Hindlimb muscle (tissue), 1 donor: Measurements from ENCODE around the gene GABRB1. TPM values are rescaled to one million over a fixed set of nuclear protein-coding genes. Genes with fewer than 3 reads are reported as not detected.
"Not testable (repeated sequence)": the region's sequence is repeated elsewhere in the genome, so short reads cannot be mapped to it uniquely, and the experiment has no call there.

ENCODE experiments used
- DNase-seq: peaks from one replicate; pipeline ENCODE4 v3.0.0-alpha.2; 2013
- polyA plus RNA-seq: library from polyadenylated mRNA; unstranded; fragments of 120-200 nt; gene quantifications from one replicate; pipeline ENCODE4 v1.2.1, GENCODE V29; 2013; ENCODE audit not compliant: insufficient read length

GABRB1 gene
- polyA plus RNA-seq, 1 donor = not detected

DNA sequence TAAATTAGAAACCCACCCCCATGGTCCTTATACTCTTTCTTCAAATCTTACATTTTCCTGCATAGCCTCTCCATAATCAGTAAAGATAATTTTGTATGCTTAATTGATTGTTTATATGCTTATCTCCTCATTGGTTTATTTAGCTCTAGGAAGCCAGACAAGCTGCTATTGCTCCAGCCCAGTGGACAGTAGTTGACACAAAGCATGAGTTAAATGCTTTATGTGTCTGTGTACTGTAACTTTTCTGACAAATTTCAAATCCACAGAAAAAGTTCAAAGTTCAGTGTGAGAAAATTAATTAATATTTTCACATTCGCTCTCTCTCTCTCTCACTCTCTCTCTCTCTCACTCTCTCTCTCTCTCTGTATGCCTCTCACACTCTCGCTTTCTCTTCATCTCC, 181.7 kb downstream of the GABRB1 start:
- DNase-seq = no peak

DNA sequence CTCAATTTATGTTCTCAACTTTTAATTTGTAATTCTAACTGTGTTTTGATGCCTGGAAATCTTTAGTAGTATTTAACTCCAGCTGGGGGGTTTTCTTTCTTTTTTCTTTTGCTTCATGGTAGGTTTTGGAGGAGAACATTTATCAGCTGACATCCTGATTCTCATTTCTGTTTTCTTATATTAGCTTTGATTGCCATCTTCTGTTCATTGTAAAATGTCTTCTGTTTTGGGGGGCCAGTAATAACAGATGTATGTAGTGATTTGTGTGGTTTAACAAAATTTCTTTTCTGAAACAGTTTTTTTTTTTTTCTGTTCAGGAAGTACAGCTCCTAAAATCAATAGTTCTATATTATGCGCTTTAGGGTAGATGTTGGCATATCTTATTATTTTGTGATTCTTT, 182.2 kb downstream of the GABRB1 start:
- DNase-seq = no peak

DNA sequence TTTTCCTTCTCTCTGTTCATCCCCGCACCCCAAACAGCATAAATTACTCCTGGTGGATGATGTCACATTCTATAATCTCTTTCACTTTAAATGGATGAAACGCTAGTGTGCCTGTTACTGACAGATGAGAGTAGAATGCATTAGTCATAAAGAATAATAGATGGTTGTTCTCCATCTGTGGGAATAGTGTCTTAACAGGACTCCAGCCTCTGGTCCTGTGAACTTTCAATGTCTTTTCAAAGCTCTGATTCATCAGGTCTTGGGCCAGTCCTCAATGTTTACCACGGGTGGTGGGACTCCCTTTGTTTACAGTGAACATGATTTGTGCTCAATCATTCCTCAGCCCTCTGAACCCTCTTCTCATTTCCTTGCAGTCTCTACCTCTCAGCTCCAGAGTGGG, 182.6 kb downstream of the GABRB1 start:
- no peak for DNase-seq

DNA sequence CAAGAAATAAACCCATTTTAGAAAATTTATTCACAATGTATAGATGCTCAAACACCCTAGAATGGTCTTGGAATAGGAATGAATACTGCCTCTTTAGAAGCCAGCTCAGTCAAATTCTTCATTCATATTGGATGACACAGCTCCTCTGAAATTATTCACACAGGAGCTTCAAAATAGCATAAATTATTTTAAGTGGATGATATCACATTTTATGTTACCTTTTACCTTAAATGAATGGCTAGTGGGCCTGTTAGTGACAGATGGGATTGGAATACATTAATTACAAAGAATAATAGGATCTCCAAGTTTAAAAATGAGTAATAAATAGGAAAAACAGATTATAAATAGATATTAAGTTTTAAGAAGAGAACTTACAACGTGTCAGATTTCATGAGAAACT, 184.4 kb downstream of the GABRB1 start:
- no peak for DNase-seq

DNA sequence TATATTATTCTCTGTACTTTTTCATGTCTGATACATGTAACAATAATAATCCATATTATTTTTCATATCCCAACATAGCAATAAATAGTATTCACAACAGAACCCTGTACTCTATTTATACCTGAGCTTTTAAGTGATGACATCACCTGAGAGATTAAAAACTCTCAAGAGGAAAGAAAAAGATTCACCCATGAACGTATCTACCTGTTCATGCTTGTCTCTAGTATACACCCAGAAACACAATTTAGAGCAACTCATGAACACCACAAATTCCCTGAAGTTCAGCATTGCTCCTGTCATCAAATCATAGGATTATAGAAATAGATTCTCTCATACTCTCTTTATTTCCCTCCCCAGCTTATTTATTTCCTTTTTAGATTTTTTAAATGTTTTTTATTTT, 185.9 kb downstream of the GABRB1 start:
- DNase-seq = no peak

DNA sequence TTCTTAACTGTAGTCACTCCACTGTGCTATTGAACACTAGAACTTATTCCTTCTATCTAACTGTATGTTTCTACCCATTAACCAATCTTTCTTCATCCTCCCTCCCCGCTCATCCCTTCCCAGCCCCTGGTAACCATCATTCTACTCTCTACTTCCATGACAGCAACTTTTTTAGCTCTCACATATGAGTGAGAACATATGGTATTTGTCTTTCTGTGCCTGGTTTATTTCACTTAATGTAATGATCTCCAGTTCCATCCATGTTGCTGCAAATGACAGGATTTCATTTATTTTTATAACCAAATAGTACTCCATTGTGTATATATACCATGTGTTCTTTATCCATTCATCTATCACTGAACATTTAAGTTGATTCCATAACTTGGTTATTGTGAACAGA, 186.5 kb downstream of the GABRB1 start:
- no peak for DNase-seq

DNA sequence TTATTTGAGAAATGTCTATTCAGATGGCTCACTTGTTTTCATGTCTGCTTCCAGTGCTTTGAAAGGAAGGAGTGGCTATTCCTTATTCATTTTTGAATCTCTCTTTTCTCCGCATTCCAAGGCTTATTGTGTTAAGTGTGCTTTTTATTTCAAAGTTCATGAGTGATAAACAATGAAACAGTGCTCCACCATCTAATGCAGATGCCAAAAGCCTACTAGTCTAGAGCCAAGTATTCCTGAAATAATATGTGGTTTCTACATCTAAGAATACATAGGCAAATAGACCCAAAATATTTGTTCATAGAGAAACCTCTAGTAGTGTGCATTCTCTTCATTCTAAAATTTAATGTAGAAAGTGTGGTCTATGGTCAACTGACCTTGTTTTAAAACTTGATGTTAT, 187.3 kb downstream of the GABRB1 start:
- no peak for DNase-seq

DNA sequence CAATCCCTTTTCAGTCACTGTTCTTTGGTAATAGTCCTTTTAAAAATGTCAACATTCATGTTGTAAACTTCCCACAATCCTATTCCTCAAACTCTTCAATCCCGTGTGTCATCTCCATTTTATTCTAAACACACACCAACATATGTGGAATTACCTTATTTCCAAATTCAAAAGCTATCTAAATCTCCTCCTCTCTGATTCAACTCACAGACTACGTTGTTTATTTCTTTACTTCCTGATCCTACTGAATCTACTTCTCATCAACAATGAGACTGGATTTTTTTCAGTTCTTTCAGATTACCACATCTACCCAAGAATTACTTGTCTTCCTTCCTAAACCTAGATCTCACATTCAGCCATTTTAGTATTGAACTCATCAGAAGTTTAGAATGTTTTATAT, 188.2 kb downstream of the GABRB1 start:
- DNase-seq = no peak

DNA sequence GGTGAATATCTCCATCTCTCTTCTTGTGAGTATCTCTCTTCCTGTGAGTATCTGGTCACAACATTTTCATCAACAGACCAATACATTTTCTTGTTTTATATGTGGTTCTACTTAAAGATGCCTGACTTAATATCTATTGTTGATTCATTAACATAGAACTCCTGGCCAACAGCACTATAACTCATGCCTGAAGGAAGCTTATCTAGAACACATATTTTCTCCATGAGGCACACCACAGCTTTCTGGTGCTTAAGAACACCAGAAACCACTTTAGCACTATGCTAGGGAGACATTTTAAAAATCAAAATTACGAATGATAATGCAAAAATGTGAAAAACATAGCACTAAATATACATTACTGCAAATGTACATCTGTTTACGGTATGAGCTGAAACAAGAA, 190.4 kb downstream of the GABRB1 start:
- no peak for DNase-seq

DNA sequence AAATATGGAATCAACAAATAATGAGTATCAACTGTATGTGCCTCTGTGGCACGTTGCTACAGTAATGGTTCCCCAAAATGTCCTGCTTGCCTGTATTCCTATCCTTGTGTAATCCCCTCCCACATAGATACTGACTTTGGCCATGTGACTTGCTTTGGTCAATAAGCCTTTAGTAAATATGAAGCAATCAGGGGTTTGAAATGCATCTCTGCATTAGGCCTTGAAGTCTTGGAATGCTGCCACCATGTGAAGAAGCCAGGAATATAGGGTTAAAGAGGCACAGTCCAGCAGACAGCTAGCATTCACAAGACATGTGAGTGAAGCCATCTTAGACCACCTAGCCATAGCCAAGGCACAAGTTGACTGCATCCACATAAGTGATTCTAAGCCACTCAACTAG, 190.9 kb downstream of the GABRB1 start:
- DNase-seq = no peak

DNA sequence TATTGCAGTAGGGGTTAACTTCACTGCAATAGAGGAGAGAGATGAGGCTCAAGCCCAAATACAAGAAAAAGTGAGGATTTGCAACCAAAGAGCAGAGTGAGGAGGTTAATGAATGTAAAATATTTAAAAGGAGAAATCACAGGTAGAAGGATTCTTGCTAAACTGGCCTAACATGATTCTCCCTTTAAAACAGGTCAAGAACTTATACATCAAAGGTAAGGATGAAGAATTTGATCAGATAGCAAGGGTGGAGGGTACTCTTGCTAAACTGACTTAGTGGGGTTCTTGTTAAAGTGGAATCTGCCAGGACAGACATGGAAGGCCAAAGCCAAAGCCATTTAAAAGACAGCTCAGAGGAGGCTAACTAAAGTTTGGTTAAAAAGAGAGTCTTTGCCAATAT, 193.0 kb downstream of the GABRB1 start:
- DNase-seq = no peak

DNA sequence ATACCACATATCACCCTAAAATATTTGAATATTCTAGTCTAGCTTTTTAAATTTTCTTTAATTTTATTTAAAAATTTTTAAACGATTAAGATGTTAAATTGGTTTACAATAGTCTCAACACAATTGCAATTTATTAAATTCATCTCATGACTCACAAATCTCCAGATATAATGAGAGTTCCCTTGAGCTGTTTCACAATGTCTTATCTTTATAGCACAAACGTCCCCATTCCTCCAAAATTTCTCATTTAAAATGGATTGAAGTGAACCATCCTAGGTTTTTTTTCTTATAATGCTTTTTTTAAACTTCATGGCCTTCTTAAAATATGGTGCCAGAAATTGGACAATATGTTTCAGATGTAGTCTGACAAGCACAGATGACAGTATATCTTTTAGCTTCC, 204.4 kb downstream of the GABRB1 start:
- DNase-seq = no peak

DNA sequence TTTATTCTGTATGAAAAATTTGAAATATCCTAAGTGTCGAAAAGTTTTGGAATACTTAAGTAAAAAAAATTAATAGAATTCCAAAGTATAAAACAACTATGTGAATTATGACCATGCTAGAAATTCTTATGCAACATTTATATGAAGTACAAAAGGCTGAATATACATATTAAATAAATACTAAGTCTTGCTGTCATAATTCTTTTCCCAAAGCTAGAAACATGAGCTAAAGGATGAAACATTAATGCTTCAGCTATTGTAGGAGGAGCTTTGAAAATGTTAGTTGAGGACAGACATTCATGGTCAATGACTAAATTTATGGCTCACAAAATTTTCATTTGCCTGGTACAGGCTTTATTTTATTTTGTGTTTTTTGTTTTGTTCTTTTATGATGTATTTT, 207.3 kb downstream of the GABRB1 start:
- DNase-seq = no peak

DNA sequence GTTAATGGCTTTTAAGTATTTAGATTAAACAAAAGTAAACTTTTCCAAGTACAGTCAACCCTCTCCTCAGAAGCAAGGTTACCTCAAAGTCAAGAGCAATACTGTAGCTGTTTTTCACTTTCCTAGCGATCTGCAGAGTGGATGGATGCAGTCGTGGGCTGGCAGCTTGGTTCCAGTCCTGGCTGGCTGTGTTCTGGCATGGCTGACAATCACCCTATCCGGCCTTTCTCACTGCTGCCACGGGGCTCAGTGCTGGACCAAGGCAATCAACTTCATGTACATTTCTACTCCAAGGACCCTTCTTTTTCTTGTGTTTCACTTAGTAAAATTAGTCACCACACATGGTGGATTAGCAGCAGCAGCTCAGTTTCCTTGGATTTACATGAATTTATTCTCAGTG, 208.3 kb downstream of the GABRB1 start:
- no peak for DNase-seq

DNA sequence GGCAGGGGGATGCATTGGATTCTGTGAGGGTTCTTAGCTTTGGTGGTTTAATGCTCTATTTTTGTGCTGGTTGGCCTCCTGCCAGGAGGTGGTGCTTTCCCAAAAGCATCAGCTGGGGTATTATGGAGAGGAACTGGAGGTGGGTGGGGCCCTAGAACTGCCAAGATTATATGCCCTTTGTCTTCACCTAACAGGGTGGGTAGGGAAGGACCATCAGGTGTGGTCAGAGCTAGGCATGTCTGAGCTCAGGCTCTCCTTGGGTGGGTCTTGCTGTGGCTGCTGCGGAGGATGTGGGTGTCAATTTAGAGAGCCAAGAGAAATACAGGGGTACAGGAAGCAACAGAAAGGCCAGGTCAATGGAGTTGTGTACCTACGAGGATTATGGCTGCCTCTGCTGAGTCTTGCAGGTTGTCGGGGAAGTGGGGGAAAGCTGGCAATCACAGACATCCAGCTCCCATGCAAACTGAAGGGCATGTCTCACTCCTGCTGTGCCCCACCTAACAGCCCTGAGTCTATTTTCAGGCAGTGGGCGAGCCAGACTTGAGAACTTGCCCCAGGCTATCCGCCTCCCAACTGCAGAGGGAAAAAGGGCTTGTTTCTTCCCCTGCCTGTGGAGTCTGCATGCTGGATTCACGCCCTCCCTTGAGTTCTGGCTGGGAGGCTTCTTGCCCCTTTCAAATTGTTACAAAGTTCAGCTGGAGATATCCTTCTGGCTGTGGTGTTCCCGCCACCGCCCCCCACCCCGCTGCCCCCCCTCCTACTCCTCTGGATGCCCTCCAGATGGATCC, 220.2 kb downstream of the GABRB1 start:
- DNase-seq = no peak

DNA sequence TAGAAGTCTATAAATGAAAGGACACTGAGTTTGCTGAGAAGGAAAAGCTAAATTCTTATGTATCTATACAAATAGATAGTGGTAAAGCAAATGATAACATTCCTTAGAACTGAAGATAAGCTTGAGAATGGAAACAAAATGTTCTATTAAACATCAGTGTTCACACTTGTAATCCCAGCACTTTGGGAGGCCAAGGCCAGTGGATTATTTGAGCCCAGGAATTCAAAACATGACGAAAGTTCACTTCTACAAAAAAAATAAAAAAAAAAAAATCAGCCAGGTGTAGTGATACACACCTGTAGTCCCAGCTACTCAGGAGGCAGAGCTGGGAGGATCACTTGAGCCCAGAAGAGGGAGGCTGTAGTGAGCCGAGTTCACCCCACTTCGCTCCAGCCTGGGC, 232.4 kb downstream of the GABRB1 start:
- no peak for DNase-seq

DNA sequence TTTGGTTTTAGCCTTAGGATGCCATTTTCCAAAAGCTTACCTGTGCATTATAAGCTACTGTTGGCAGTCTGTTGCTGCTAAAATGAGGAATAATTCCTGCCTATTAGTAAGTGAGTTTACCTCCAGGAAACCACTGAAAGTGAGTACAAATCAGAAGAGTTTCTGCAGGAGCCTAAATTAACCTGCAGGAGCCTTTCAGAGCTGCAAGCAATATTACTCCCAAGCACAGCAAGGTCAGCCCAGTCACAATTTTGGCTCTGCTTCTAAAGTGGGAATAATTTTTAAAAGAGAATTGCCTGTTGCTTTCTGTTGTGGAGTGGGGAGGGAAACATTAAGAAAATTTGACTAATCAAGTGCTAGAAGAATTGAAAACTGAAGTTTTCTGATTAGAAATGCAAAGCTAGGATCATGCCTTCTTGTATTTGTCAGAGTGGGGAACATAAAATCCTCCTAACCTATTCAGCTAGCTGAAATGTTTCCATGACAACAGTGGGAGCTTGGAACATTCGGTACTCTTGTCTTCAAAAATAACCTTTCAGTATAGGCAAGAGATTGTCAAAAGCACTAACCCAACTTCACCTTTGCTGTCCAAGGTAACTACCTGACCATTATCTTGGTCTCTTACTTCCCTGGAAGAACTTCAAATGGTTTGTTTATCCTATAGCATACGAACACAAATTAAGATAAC, 239.0 kb downstream of the GABRB1 start:
- no peak for DNase-seq

DNA sequence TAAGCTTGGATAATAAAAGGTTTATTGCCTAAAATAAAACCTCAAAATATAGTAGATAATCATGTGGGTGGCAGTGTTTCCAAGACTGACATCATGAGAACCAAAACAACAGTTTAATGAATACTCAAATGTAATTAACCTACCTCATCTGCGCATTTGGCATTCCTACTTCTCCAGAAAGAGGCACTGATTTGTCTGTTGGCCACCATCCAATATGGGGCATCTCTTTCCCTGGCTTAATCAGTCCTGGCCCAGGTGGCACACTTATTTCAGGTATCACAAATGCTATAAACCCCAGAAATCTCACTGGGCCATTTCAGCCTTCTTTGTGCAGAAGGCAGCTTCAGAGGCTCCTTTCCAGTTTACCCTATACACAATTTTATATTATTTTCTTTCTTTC, 239.9 kb downstream of the GABRB1 start:
- no peak for DNase-seq

DNA sequence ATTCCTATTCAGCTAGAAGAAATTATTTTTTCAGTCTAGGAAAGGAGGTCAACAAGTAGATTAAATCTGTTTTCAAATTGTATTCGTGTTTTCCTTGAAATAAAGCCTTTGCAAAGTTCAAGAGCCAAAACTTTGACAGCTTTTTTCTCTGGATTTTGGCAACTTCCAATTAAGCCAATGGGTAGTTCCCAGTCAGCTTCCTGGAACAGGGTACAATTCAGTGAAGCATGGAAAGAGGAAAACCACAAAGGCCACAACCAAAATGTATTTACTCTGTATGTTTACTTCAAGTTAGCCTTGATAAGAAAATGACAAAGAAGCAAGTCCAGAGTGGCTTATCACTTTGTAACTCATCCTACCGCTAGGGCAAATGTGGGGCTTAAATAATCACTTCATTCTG, 243.5 kb downstream of the GABRB1 start:
- no peak for DNase-seq

DNA sequence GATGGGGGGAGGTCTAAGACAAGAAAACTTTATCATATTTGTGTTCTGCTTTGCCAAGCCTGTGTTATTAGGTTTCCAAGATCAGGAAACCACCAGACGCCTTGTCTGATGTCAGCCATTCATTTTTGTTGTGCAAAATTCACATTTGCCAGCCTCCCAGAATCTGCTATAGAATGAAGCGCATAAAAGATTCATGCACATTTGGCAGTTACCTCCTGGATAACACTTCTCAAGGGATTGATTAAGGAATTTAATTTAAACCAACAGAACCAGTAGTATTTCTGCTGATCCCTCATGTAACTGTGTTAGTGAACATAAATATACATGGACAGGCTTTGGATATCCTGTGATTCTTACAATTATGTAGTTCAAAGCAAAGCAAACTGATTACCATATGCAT, 244.2 kb downstream of the GABRB1 start:
- DNase-seq = no peak

DNA sequence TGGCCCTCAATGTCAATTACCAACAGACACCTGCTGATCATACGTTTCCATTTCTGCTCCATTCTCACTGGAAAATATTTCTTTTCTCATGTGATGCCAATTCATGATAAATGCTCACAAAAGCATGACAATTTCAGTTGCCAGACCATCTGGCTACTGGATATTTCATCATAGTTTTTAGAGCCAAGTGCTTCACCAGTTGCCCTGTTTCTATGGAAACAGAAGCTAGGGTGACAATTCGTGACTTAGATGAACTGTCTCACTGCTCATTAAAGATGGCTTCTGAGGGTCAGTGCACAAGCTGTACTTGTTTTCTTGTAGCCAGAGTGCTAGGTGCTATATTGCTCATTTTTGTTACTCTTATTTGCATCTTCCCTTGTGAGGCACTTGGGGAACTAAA, 247.3 kb downstream of the GABRB1 start:
- no peak for DNase-seq

DNA sequence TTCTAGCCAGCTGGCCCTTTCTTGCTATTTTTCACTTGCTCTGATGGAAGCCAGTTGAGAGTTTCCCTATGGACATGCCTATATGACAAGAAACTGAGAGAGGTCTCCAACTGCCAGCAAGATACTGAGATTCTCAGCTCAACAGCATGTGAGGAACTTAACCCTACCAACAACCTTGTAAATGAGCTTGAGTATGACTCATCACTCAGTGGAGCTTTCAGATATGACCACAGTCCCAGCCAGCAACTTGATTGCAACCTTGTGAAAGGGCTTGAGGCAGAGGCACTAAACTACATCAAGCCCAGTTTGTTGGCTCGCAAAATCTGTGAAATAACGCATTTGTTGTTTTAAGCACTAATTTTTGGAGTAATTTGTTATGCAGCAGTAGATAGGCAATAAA, 256.4 kb downstream of the GABRB1 start:
- DNase-seq = no peak

DNA sequence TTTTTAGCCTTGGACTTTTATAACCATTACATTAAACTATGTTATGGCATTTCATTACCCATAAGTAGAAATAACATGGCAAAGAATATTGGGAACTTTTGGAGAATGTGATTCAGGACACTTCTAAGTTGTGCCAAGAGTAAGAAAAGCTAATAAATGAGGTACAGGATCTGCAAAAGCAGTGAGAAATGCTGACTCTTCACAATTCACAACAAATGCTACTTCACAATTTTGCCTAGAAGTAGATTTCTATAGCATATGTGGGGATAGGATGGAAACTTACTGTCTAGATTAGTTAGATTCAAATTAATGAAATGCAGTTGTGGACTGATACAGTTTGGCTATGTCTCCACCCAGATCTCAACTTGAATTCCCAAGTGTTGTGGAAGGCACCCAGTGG, 258.4 kb downstream of the GABRB1 start:
- no peak for DNase-seq

DNA sequence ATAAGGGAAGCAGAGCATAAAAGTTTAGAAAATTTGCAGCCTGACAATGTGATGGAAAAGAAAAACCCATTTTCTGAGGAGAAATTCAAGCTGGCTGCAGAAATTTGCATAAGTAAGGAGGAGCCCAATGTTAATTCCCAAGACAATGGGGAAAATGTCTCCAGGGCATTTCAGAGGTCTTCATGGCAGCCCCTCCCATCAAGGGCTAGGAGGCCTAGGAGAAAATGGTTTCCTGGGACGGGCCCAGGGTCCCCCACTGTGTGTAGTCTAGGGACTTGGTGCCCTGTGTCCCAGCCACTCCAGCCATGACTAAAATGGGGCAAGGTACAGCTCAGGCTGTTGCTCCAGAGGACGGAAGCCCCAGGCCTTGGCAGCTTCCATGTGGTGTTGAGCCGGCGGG, 259.5 kb downstream of the GABRB1 start:
- DNase-seq = not testable (repeated sequence)

DNA sequence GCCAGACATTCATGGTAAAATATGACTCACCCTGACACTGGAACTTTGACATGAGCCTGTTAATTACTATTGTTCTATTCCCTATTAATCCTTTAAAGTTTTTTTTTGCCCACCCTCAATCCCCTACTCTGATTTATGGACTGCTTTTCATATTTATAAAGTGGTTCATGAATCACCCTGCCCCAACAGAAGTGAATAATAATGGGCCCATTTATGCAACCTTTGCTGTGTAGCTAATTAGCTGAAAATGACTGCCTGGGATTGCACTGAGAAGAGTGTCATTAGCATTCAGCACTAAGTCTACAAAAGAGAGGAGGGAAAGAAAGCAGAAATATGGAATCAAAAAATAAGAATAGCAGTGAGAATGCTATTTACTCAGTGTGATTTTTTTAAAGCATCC, 277.8 kb downstream of the GABRB1 start:
- no peak for DNase-seq
